K562 (cell line): ENCODE results near the gene ZNF296. TPM values are rescaled to one million over a fixed set of nuclear protein-coding genes. Genes with fewer than 3 reads are reported as not detected.

Experiments used
- ATAC-seq: fragments of 200-7000 bp; cut with Tn5 transposase; 3 replicates; pipeline ENCODE4 v1.9.1; 2020; ENCODE audit warnings: moderate library complexity
- BruUV-seq: library from RNA; stranded (reverse); fragments of 400-500 nt; replicated peaks from 2 replicates; lab custom pipeline; 2021; lab: Mats Ljungman, UMichigan
- CTCF ChIA-PET: fragments of 300-600 bp; formaldehyde crosslinking; extraction: SDS; loops from one replicate; lab custom pipeline; 2021; ENCODE audit warnings: low intra/inter-chr PET ratio; lab: Yijun Ruan, JAX
- POLR2A ChIA-PET: fragments of 300-600, 350-650 bp; sonication (Branson Sonifier 250); formaldehyde crosslinking; extraction: SDS; loops from one replicate; lab custom pipeline; 2021; ENCODE audit warnings: antibody characterized with exemption, inconsistent platforms; lab: Yijun Ruan, JAX
- DNase-seq, 4 experiments: peaks; one replicate each; pipeline versions ENCODE4 v3.0.0 to v3.0.0-alpha.2; 2011 to 2018; ENCODE audit warnings: low spot score in 3 of 4, mixed read lengths in 3 of 4; ENCODE audit errors: extremely low read depth in 1 of 4
- FAIRE-seq: peaks from 2 replicates; lab custom pipeline; 2011; peaks lifted over from hg19 to GRCh38; lab: Jason Lieb, UNC
- H2AFZ ChIP-seq: 2 replicates; pipeline ENCODE4 v1.6.0; 2011; ENCODE audit warnings: low read depth, low read length, control low read depth, inconsistent platforms
- H3K27ac ChIP-seq: fragments of 200-600 bp; 3 replicates; pipeline ENCODE4 v1.8.0; 2011; ENCODE audit warnings: low read depth, mild to moderate bottlenecking, control low read depth, inconsistent platforms, low read length, moderate library complexity, mixed read lengths; ENCODE audit errors: extremely low read depth
- H3K27me3 ChIP-seq, 2 experiments: fragments of 300-600 bp in 1 of 2; 2 replicates in 1 of 2; 3 replicates in 1 of 2; pipeline versions ENCODE4 v1.6.0 to v1.8.0; 2011; ENCODE audit warnings: inconsistent platforms in 2 of 2, low read length in 2 of 2, mild to moderate bottlenecking in 1 of 2, mixed read lengths in 1 of 2, moderate library complexity in 1 of 2; ENCODE audit not compliant: control insufficient read depth in 2 of 2, insufficient read depth in 2 of 2
- H3K36me3 ChIP-seq: fragments of 300-600 bp; 3 replicates; pipeline ENCODE4 v1.8.0; 2011; ENCODE audit warnings: mild to moderate bottlenecking, low read length, inconsistent platforms; ENCODE audit not compliant: control insufficient read depth, insufficient read depth
- H3K4me1 ChIP-seq, 2 experiments: fragments of 200-600 bp in 1 of 2; replicated peaks in 1 of 2; 2 replicates in 1 of 2; 3 replicates in 1 of 2; pipeline versions ENCODE4 v1.5.1 to v1.8.0; 2011; ENCODE audit warnings: inconsistent platforms in 2 of 2, low read length in 2 of 2, mild to moderate bottlenecking in 1 of 2, mixed read lengths in 1 of 2, moderate library complexity in 1 of 2; ENCODE audit not compliant: control insufficient read depth in 2 of 2, insufficient read depth in 2 of 2
- H3K4me2 ChIP-seq: 2 replicates; pipeline ENCODE4 v1.6.1; 2011; ENCODE audit warnings: low read length, control low read depth, inconsistent platforms, mixed read lengths; ENCODE audit not compliant: insufficient read depth
- H3K4me3 ChIP-seq: fragments of 200-600 bp; sonication (generic), shearing (Covaris generic); 2 replicates; pipeline ENCODE4 v1.5.1; 2016; ENCODE audit warnings: control low read depth, inconsistent platforms
- H3K79me2 ChIP-seq: fragments of 200-600 bp; 3 replicates; pipeline ENCODE4 v1.8.0; 2011; ENCODE audit warnings: low read length, inconsistent platforms; ENCODE audit not compliant: control insufficient read depth, insufficient read depth
- H3K9ac ChIP-seq, 2 experiments: 2 replicates each; pipeline versions ENCODE4 v1.6.0 to v1.6.1; 2011; ENCODE audit warnings: low read depth in 2 of 2, low read length in 2 of 2, control low read depth in 1 of 2, inconsistent platforms in 1 of 2, mild to moderate bottlenecking in 1 of 2, mixed read lengths in 1 of 2; ENCODE audit not compliant: insufficient read depth in 1 of 2
- H3K9me1 ChIP-seq: one replicate; pipeline ENCODE4 v1.6.0; 2011; ENCODE audit warnings: inconsistent platforms, mild to moderate bottlenecking, low read length, moderate library complexity; ENCODE audit not compliant: control insufficient read depth, insufficient read depth
- H3K9me3 ChIP-seq: replicated peaks from 2 replicates; pipeline ENCODE4 v1.5.1; 2011; ENCODE audit warnings: low read depth, low read length, inconsistent platforms; ENCODE audit not compliant: control insufficient read depth, insufficient read depth
- H4K20me1 ChIP-seq: replicated peaks from 2 replicates; pipeline ENCODE4 v1.6.1; 2011; ENCODE audit warnings: low read length, inconsistent platforms, mixed read lengths; ENCODE audit not compliant: control insufficient read depth, insufficient read depth
- BRF2 ChIP-seq: IDR thresholded peaks from 3 replicates; pipeline ENCODE4 v1.6.1; 2011; ENCODE audit warnings: borderline replicate concordance, mild to moderate bottlenecking; ENCODE audit not compliant: insufficient read length, insufficient read depth
- NFRKB ChIP-seq: fragments of 450-650 bp; IDR thresholded peaks from 2 replicates; pipeline ENCODE4 v1.6.1; 2016; ENCODE audit warnings: low read depth
- REST ChIP-seq, 2 experiments: fragments of 450-650 bp; formaldehyde crosslinking in 1 of 2; IDR thresholded peaks; 2 replicates each; pipeline versions ENCODE4 v1.4.0 to v1.6.1; 2014 to 2020; ENCODE audit warnings: mild to moderate bottlenecking in 2 of 2, borderline replicate concordance in 1 of 2, low read depth in 1 of 2
- TOE1 ChIP-seq, 2 experiments: fragments of 450-650 bp in 1 of 2; sonication (generic) in 1 of 2; formaldehyde crosslinking in 1 of 2; IDR thresholded peaks; 2 replicates each; pipeline versions ENCODE4 v1.7.1 to v1.8.0; 2016 to 2022; ENCODE audit warnings: borderline replicate concordance in 2 of 2, mild to moderate bottlenecking in 2 of 2, antibody characterized with exemption in 1 of 2, inconsistent platforms in 1 of 2, low read depth in 1 of 2, missing genetic modification reagents in 1 of 2, moderate library complexity in 1 of 2
- WGBS: fragments of 100-300 bp; shearing (Covaris generic); methylation state at CpG from one replicate; pipeline ENCODE4 v1.1.6; 2016; ENCODE audit warnings: low coverage, mixed read lengths; ENCODE audit not compliant: insufficient coverage; ENCODE audit errors: missing lambda C conversion rate; 5-methylcytosine and 5-hydroxymethylcytosine counted together
- in situ Hi-C: fragments of 300-500 bp; cut with MboI; formaldehyde crosslinking; loops from 4 replicates; pipeline ENCODE4 v1.15.0; 2018; ENCODE audit warnings: inconsistent platforms, mixed read lengths
- intact Hi-C: fragments of 100-400 bp; cut with micrococcal nuclease; formaldehyde crosslinking; loops from 2 replicates; pipeline ENCODE4 v1.14.2; 2022
- polyA plus RNA-seq, 8 experiments: library from polyadenylated mRNA; depleted of rRNA in 4 of 8; stranded (reverse) in 5 of 8; unstranded in 3 of 8; fragments of >200 nt; fragmentation: Nextera tagmentation in 2 of 8; fragmentation: Illumina TruSeq in 1 of 8; extraction: Ambion mirVana in 2 of 8; extraction: Trizol in 1 of 8; gene quantifications; 2 replicates each; pipeline versions ENCODE4 v1.2.1 to v1.2.3, GENCODE V29; 2011 to 2014; ENCODE audit warnings: inconsistent platforms in 1 of 8, missing spikeins in 1 of 8
- total RNA-seq, 7 experiments: library from RNA; depleted of rRNA in 6 of 7; stranded (reverse); fragments of >200 nt in 6 of 7; fragmentation: Illumina TruSeq in 2 of 7; extraction: Trizol in 2 of 7; gene quantifications; 2 replicates each; pipeline versions ENCODE4 v1.2.1 to v1.2.3, GENCODE V29; 2011 to 2021; ENCODE audit warnings: low replicate concordance in 1 of 7
- TF ChIP-seq, protein P1 (sequence below), 2 experiments: fragments of 200-800 bp in 1 of 2; sonication (Bioruptor generic) in 1 of 2; sonication (generic) in 1 of 2; formaldehyde crosslinking in 1 of 2; IDR thresholded peaks in 1 of 2; conservative IDR thresholded peaks in 1 of 2; 2 replicates each; pipeline versions ENCODE4 v1.5.0 to v1.6.1; 2016 to 2020; ENCODE audit warnings: missing compliant biosample characterization in 1 of 2, missing genetic modification characterization in 1 of 2, missing genetic modification reagents in 1 of 2
- TF ChIP-seq, protein P2 (sequence below): IDR thresholded peaks from 2 replicates; pipeline ENCODE4 v1.6.1; 2011; ENCODE audit not compliant: insufficient read length; ENCODE audit errors: extremely low read depth

The ZNF296 gene
- total and polyA plus RNA-seq, 9 of the 15 experiments (the other 6 are each of a cell fraction or from before 2014, with no cell fraction given): 0.03 to 8.8 (median 0.47) TPM; not detected in 1

DNA sequence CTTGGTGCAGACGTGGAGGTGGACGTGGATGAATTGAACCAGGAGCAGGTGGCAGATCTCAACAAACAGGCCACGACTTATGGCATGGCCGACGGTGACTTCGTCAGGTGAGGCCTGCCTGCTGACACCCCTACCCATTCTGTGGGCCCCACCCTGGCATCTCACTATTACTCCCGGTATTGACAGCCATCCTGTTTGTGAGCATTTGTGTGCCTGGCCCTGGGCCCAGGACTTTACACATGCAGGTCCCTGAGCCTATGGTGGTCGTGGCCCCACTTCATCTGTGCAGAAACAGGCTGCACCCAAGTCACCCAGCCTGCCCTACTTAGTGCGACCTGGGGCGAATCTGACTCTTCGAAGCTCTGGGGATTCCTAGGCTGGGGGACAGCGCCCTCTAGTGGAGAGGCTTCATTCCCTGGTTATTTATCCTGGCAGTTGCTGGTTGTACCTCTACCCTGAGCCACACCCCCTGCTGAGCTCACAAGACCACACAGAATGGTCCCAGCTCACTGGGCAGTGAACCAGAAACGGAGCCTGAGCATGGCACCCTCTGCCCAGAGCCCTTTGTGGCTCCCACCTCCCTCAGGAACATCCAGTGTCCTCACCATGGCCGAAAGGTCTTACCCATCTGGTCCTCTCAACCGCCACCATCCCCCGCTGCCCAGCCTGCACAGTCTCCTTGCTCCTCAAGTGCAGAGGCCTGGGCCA lies 16.9 kb downstream of the ZNF296 start:
- CTCF ChIA-PET: interaction anchor here (1.3 to 2.0 kb wide), 2 partner anchors 71 to 156 kb away, joined by 7 to 11 read pairs; no protein-coding TSS in a partner anchor
- peak; percentile 71 to 88 (median 79) for DNase-seq
- no peak overlapping the region for H3K4me2 ChIP-seq
- intact Hi-C loops (loop anchor here (1.0 to 5.0 kb wide), 2 partner anchors 42 to 157 kb away; no protein-coding TSS in a partner anchor), in situ Hi-C loops (loop anchor here (10.0 kb wide), 1 partner anchor 165 kb away; the partner anchor contains the start of gene TOMM40)
- BruUV-seq: no TSS peak
- no peaks in the 10 kb centered on the region for H3K9me3 ChIP-seq
- POLR2A ChIA-PET: interaction anchor here (0.6 to 1.2 kb wide), 6 partner anchors 10 to 170 kb away, joined by 3 to 7 read pairs (median 4); partner anchors contain the start of genes CLASRP and GEMIN7
- H3K36me3 ChIP-seq: peaks cover 90% of the 10 kb centered on the region
- ATAC-seq: peak; percentile 96
- no peak overlapping the region for H3K27ac ChIP-seq
- H4K20me1 ChIP-seq: peaks cover 25% of the 10 kb centered on the region
- H3K9ac ChIP-seq: no peak overlapping the region
- no peaks in the 10 kb centered on the region; the same call in 2 of the 3 replicates for H3K79me2 ChIP-seq
- H2AFZ ChIP-seq: no peak overlapping the region
- no peaks in the 10 kb centered on the region for H3K27me3 ChIP-seq
- 60% methylated on average over 16 of the region's 16 CpGs for WGBS
- H3K4me1 ChIP-seq: peaks cover 0 to 29% of the 10 kb centered on the region in 2 experiments; a peak in 2 of 5 replicates
- peak; percentile 93 for FAIRE-seq
- H3K9me1 ChIP-seq: no peaks in the 10 kb centered on the region
- no peak overlapping the region for H3K4me3 ChIP-seq
- TF ChIP-seq TOE1 (IDR thresholded peaks at IDR 0.05; ENCODE audit: borderline replicate concordance) (no peak), TOE1 (CRISPR knock-in tag; IDR thresholded peaks at IDR 0.05; ENCODE audit: borderline replicate concordance, low read depth) (0 out of 2 replicates have a peak, but pooled peaks have one; percentile 28), REST (IDR thresholded peaks at IDR 0.05; ENCODE audit: borderline replicate concordance) (peak; percentile 72), REST (CRISPR knock-in tag; IDR thresholded peaks at IDR 0.05; ENCODE audit: low read depth) (no peak), NFRKB (no peak), BRF2 (no peak)
- TF ChIP-seq, protein P1, sequence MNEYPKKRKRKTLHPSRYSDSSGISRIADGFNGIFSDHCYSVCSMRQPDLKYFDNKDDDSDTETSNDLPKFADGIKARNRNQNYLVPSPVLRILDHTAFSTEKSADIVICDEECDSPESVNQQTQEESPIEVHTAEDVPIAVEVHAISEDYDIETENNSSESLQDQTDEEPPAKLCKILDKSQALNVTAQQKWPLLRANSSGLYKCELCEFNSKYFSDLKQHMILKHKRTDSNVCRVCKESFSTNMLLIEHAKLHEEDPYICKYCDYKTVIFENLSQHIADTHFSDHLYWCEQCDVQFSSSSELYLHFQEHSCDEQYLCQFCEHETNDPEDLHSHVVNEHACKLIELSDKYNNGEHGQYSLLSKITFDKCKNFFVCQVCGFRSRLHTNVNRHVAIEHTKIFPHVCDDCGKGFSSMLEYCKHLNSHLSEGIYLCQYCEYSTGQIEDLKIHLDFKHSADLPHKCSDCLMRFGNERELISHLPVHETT (CRISPR knock-in tag; conservative IDR thresholded peaks at IDR 0.05 in 1 of 2, IDR thresholded peaks at IDR 0.05 in 1 of 2): no peak
- TF ChIP-seq, protein P2, sequence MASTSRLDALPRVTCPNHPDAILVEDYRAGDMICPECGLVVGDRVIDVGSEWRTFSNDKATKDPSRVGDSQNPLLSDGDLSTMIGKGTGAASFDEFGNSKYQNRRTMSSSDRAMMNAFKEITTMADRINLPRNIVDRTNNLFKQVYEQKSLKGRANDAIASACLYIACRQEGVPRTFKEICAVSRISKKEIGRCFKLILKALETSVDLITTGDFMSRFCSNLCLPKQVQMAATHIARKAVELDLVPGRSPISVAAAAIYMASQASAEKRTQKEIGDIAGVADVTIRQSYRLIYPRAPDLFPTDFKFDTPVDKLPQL: no peak
